PFSK-1 (cell line): ENCODE measurements around the gene SYNE3.

Experiments
- FOXP2 ChIP-seq: optimal IDR thresholded peaks from 2 replicates; pipeline ENCODE3; 2011; ENCODE audit warnings: borderline replicate concordance, control low read depth, inconsistent platforms; ENCODE audit not compliant: insufficient read depth; ENCODE audit errors: extremely low read length, extremely low read depth
- POLR2AphosphoS5 ChIP-seq: IDR thresholded peaks from 2 replicates; pipeline ENCODE4 v1.6.1; 2012; ENCODE audit warnings: low read depth, mild to moderate bottlenecking, control low read depth, low read length, moderate library complexity
- REST ChIP-seq, 2 experiments: IDR thresholded peaks; 2 replicates each; pipeline versions ENCODE4 v1.6.1 to v1.8.0; 2011 to 2012; ENCODE audit warnings: low read depth in 2 of 2, low read length in 2 of 2, control low read depth in 1 of 2, inconsistent platforms in 1 of 2, mild to moderate bottlenecking in 1 of 2, moderate library complexity in 1 of 2; ENCODE audit not compliant: insufficient read depth in 1 of 2
- SIN3A ChIP-seq: IDR thresholded peaks from 2 replicates; pipeline ENCODE4 v1.6.1; 2012; ENCODE audit warnings: mild to moderate bottlenecking, low read length, moderate library complexity, borderline replicate concordance; ENCODE audit not compliant: insufficient read depth
- TAF1 ChIP-seq: IDR thresholded peaks from 2 replicates; pipeline ENCODE4 v1.6.1; 2012; ENCODE audit warnings: low read length, control low read depth, borderline replicate concordance; ENCODE audit not compliant: insufficient read depth

SYNE3 gene

GRCh38 chr14:95498622-95499353 is 17.7 kb downstream of the SYNE3 start:
- TF ChIP-seq SIN3A (no peak), REST (IDR thresholded peaks at IDR 0.05; ENCODE audit: insufficient read depth in 1 of 2, low read depth in 2 of 2, low read length in 2 of 2) (no peak), POLR2AphosphoS5 (no peak), FOXP2 (no peak), TAF1 (no peak)

- TF ChIP-seq FOXP2 (no peak), POLR2AphosphoS5 (no peak), TAF1 (no peak), REST (IDR thresholded peaks at IDR 0.05; ENCODE audit: insufficient read depth in 1 of 2, low read depth in 2 of 2, low read length in 2 of 2) (no peak), SIN3A (no peak)
Measured at GRCh38 chr14:95497561-95498011, 18.9 kb downstream of the SYNE3 start.

- TF ChIP-seq POLR2AphosphoS5 (no peak), SIN3A (no peak), TAF1 (no peak), REST (IDR thresholded peaks at IDR 0.05; ENCODE audit: insufficient read depth in 1 of 2, low read depth in 2 of 2, low read length in 2 of 2) (no peak)
Measured at GRCh38 chr14:95496690-95497259, 19.7 kb downstream of the SYNE3 start.

GRCh38 chr14:95496111-95496681 is 20.3 kb downstream of the SYNE3 start:
- TF ChIP-seq POLR2AphosphoS5 (no peak), SIN3A (no peak), TAF1 (no peak), REST (IDR thresholded peaks at IDR 0.05; ENCODE audit: insufficient read depth in 1 of 2, low read depth in 2 of 2, low read length in 2 of 2) (no peak), FOXP2 (no peak)
